H1 (cell line): ENCODE results near the gene EPHA3.

Experiments used
- CEBPB ChIP-seq: IDR thresholded peaks from 2 replicates; pipeline ENCODE4 v1.6.1; 2012; ENCODE audit warnings: low read depth, low read length
- CTCF ChIP-seq, 3 experiments: IDR thresholded peaks; 1 replicate in 2 of 3; 2 replicates in 1 of 3; pipeline versions ENCODE4 v1.5.1 to v1.6.1; 2011; ENCODE audit warnings: low read length in 3 of 3, mild to moderate bottlenecking in 3 of 3, inconsistent platforms in 2 of 3, low read depth in 1 of 3, moderate library complexity in 1 of 3; ENCODE audit not compliant: insufficient read depth in 1 of 3; ENCODE audit errors: control extremely low read depth in 1 of 3
- EP300 ChIP-seq, 2 experiments: IDR thresholded peaks; 1 replicate in 1 of 2; 2 replicates in 1 of 2; pipeline ENCODE4 v1.6.1; 2011 to 2012; ENCODE audit warnings: low read depth in 2 of 2, low read length in 2 of 2, mild to moderate bottlenecking in 2 of 2, borderline replicate concordance in 1 of 2, inconsistent platforms in 1 of 2, moderate library complexity in 1 of 2
- JUND ChIP-seq: IDR thresholded peaks from 2 replicates; pipeline ENCODE4 v1.6.1; 2011; ENCODE audit warnings: mild to moderate bottlenecking, improper control_type of control experiment, low read length
- MAX ChIP-seq: IDR thresholded peaks from 2 replicates; pipeline ENCODE4 v1.6.1; 2012; ENCODE audit warnings: inconsistent platforms
- PHF8 ChIP-seq: fragments of 200-600 bp; sonication (generic); conservative IDR thresholded peaks from 2 replicates; pipeline ENCODE4 v1.7.1; 2012; ENCODE audit warnings: low read depth, mild to moderate bottlenecking, inconsistent platforms, low read length, moderate library complexity
- RAD21 ChIP-seq, 2 experiments: IDR thresholded peaks in 1 of 2; conservative IDR thresholded peaks in 1 of 2; 2 replicates each; pipeline ENCODE4 v1.6.1; 2011; ENCODE audit warnings: low read depth in 2 of 2, low read length in 2 of 2, improper control_type of control experiment in 1 of 2, inconsistent platforms in 1 of 2, mild to moderate bottlenecking in 1 of 2, moderate library complexity in 1 of 2

GRCh38 chr3:89405176-89405575 lies 297.8 kb downstream of the EPHA3 start:
- TF ChIP-seq PHF8 (no peak), CTCF (IDR thresholded peaks at IDR 0.05; ENCODE audit: control extremely low read depth in 1 of 3, insufficient read depth in 1 of 3, low read depth in 1 of 3, low read length in 3 of 3) (no peak), RAD21 (IDR thresholded peaks at IDR 0.05 in 1 of 2, conservative IDR thresholded peaks at IDR 0.05 in 1 of 2; ENCODE audit: low read depth in 2 of 2, low read length in 2 of 2) (no peak), MAX (no peak), EP300 (IDR thresholded peaks at IDR 0.05; ENCODE audit: borderline replicate concordance in 1 of 2, low read depth in 2 of 2, low read length in 2 of 2) (no peak), CEBPB (no peak), JUND (no peak)
